ENCODE data around the gene ADRA2C.

Gene ADRA2C

DNA sequence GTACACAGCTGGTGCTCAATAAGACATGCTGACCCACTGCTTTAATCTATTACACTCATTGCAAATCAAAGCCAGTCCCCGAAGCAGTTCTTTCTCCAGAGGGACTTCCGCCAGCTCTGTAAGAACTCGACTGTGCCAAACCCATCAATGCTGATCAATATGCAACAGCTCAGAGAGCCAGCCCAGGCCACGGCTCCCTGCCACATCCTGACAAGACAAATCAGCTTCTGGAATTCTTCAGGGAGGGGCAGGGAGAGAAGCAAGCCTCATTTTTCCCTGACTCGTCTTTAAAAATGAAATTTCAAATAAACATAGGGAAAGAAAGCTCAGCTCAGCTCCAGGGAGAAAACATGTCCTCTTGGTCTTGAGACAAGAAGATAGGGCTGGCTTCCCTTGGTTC, 5.3 kb upstream of the ADRA2C start:
- Histone ChIP-seq H3F3A (ENCODE audit: control insufficient read depth, insufficient read depth) (no peaks in the 10 kb centered on the region), H3K9me2 (replicated peaks; ENCODE audit: control insufficient read depth, low read length) (no peaks in the 10 kb centered on the region), H3K4me3 (ENCODE audit: low read length) (no peak overlapping the region), H3K79me2 (ENCODE audit: control insufficient read depth, low read length) (no peaks in the 10 kb centered on the region), H3K9me3 (ENCODE audit: control insufficient read depth, insufficient read depth, low read length) (no peaks in the 10 kb centered on the region), H3K36me3 (ENCODE audit: control insufficient read depth, low read length) (no peaks in the 10 kb centered on the region), H4K20me1 (ENCODE audit: control insufficient read depth, insufficient read depth, low read depth, low read length) (no peaks in the 10 kb centered on the region), H3K27ac (ENCODE audit: low read depth, low read length) (no peak overlapping the region), H3K4me2 (ENCODE audit: low read length) (no peak overlapping the region), H3K27me3 (ENCODE audit: control insufficient read depth, low read length) (0 out of 2 replicates have a peak, but pooled peaks cover 5% of the 10 kb centered on the region), H3K4me1 (ENCODE audit: control insufficient read depth, low read length) (no peaks in the 10 kb centered on the region)
- TF ChIP-seq, protein P1, sequence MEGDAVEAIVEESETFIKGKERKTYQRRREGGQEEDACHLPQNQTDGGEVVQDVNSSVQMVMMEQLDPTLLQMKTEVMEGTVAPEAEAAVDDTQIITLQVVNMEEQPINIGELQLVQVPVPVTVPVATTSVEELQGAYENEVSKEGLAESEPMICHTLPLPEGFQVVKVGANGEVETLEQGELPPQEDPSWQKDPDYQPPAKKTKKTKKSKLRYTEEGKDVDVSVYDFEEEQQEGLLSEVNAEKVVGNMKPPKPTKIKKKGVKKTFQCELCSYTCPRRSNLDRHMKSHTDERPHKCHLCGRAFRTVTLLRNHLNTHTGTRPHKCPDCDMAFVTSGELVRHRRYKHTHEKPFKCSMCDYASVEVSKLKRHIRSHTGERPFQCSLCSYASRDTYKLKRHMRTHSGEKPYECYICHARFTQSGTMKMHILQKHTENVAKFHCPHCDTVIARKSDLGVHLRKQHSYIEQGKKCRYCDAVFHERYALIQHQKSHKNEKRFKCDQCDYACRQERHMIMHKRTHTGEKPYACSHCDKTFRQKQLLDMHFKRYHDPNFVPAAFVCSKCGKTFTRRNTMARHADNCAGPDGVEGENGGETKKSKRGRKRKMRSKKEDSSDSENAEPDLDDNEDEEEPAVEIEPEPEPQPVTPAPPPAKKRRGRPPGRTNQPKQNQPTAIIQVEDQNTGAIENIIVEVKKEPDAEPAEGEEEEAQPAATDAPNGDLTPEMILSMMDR (IDR thresholded peaks at IDR 0.05; ENCODE audit: low read depth, low read length, poor library complexity, severe bottlenecking), result no peak
- no peak for TF ChIP-seq EZH2phosphoT487 (IDR thresholded peaks at IDR 0.05; ENCODE audit: borderline replicate concordance, low read length)

GRCh38 chr4:3762264-3762663, 3.9 kb upstream of the ADRA2C start:
- Histone ChIP-seq H3K9me3 (ENCODE audit: control insufficient read depth, insufficient read depth, low read length) (no peaks in the 10 kb centered on the region), H3K27me3 (ENCODE audit: control insufficient read depth, low read length) (0 out of 2 replicates have a peak, but pooled peaks cover 5% of the 10 kb centered on the region), H3K9me2 (replicated peaks; ENCODE audit: control insufficient read depth, low read length) (no peaks in the 10 kb centered on the region), H3F3A (ENCODE audit: control insufficient read depth, insufficient read depth) (no peaks in the 10 kb centered on the region), H4K20me1 (ENCODE audit: control insufficient read depth, insufficient read depth, low read depth, low read length) (no peaks in the 10 kb centered on the region), H3K79me2 (ENCODE audit: control insufficient read depth, low read length) (no peaks in the 10 kb centered on the region), H3K27ac (ENCODE audit: low read depth, low read length) (no peak overlapping the region), H3K4me2 (ENCODE audit: low read length) (no peak overlapping the region), H3K4me3 (ENCODE audit: low read length) (no peak overlapping the region), H3K36me3 (ENCODE audit: control insufficient read depth, low read length) (no peaks in the 10 kb centered on the region), H3K4me1 (ENCODE audit: control insufficient read depth, low read length) (no peaks in the 10 kb centered on the region)
- TF ChIP-seq, protein P1 (IDR thresholded peaks at IDR 0.05; ENCODE audit: low read depth, low read length, poor library complexity, severe bottlenecking), result no peak
- TF ChIP-seq EZH2phosphoT487 (IDR thresholded peaks at IDR 0.05; ENCODE audit: borderline replicate concordance, low read length), result no peak

DNA sequence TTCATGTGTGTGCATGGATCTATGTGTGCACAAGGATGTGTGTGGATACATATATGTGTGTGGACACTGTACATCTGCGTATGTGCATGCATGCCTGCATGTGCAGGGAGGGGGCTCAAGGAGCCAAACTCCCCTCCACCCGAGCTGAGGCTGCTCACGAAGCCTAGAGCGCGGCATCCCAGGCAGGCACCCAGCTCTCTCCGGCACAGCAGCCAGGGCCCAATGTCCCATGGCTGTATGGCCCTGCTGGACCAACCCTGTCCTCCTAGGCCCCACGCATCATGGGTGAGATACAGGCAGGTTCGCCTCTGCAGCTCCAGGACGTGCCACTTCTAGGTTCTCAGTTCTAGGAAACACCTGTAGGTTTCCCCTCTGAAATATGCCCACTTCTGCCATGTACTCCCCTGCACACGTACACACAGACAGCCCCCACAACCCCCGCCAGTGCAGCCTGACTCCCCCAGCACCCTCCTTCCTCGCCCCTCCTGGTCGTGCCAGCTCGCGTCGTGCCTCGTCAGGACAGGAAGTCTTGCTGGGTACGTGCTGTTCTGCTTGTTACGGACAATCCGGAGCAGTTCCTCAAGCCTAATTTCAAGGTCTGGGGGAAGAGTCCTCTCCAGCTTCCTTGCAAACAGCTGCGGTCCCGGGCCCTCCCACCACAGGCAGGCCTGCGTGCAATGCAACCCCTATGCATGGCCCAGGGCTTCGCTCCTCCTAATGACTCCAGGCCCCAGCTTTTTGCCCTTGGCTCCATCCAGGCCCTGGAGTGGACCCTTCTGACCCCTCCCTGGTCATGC, 3.2 kb upstream of the ADRA2C start:
- no peaks in the 10 kb centered on the region for H3K79me2 ChIP-seq (ENCODE audit: control insufficient read depth, low read length)
- H3K27me3 ChIP-seq (ENCODE audit: control insufficient read depth, low read length), result 0 out of 2 replicates have a peak, but pooled peaks cover 5% of the 10 kb centered on the region
- no peaks in the 10 kb centered on the region for H3K9me3 ChIP-seq (ENCODE audit: control insufficient read depth, insufficient read depth, low read length)
- no peak overlapping the region for H3K4me3 ChIP-seq (ENCODE audit: low read length)
- no peak overlapping the region for H3K27ac ChIP-seq (ENCODE audit: low read depth, low read length)
- no peaks in the 10 kb centered on the region for H4K20me1 ChIP-seq (ENCODE audit: control insufficient read depth, insufficient read depth, low read depth, low read length)
- no peaks in the 10 kb centered on the region for H3K36me3 ChIP-seq (ENCODE audit: control insufficient read depth, low read length)
- H3K4me1 ChIP-seq (ENCODE audit: control insufficient read depth, low read length), result peaks cover 1% of the 10 kb centered on the region
- no peaks in the 10 kb centered on the region for H3K9me2 ChIP-seq (replicated peaks; ENCODE audit: control insufficient read depth, low read length)
- H3F3A ChIP-seq (ENCODE audit: control insufficient read depth, insufficient read depth), result no peaks in the 10 kb centered on the region
- TF ChIP-seq, protein P1 (IDR thresholded peaks at IDR 0.05; ENCODE audit: low read depth, low read length, poor library complexity, severe bottlenecking), result no peak
- no peak for TF ChIP-seq EZH2phosphoT487 (IDR thresholded peaks at IDR 0.05; ENCODE audit: borderline replicate concordance, low read length)
- no peak overlapping the region for H3K4me2 ChIP-seq (ENCODE audit: low read length)
